ENCODE measurements around the gene TRIP6.

The TRIP6 gene

GRCh38 chr7:100879685-100880261, 12.6 kb downstream of the TRIP6 start:
- Histone ChIP-seq H3K27me3 (ENCODE audit: control insufficient read depth in 3 of 3, insufficient read depth in 3 of 3, low read depth in 1 of 3, low read length in 3 of 3) (no peaks in the 10 kb centered on the region), H3K23ac (ENCODE audit: low read depth, low read length, poor library complexity) (no peak overlapping the region), H3K36me3 (replicated peaks in 1 of 2; ENCODE audit: control insufficient read depth in 2 of 2, insufficient read depth in 2 of 2, low read length in 2 of 2) (peaks cover 43 to 92% of the 10 kb centered on the region in 2 donors), H3K4me3 (ENCODE audit: low read length in 2 of 2) (peak overlapping the region in 1 of 2 donors; percentile 4), H3K9ac (ENCODE audit: low read depth, low read length, poor library complexity) (no peak overlapping the region), H2BK120ac (ENCODE audit: low read depth, low read length) (no peak overlapping the region), H3K9me3 (replicated peaks in 1 of 2; ENCODE audit: control insufficient read depth in 2 of 2, insufficient read depth in 1 of 2, low read depth in 1 of 2, low read length in 2 of 2) (no peaks in the 10 kb centered on the region), H2BK15ac (ENCODE audit: low read length) (no peak overlapping the region), H4K8ac (ENCODE audit: low read depth, low read length) (no peak overlapping the region), H3K27ac (replicated peaks; ENCODE audit: low read length) (no peak overlapping the region), H2AFZ (ENCODE audit: low read length) (no peak overlapping the region), H3K18ac (ENCODE audit: low read length) (no peak overlapping the region), H4K91ac (ENCODE audit: low read depth, low read length, poor library complexity) (no peak overlapping the region), H3K4ac (ENCODE audit: low read length) (no peak overlapping the region), H2BK5ac (ENCODE audit: low read length) (no peak overlapping the region), H3K14ac (ENCODE audit: low read length) (no peak overlapping the region), H2AK5ac (ENCODE audit: low read depth, low read length) (no peak overlapping the region), H3K4me2 (ENCODE audit: insufficient read depth, low read length, poor library complexity, severe bottlenecking) (no peak overlapping the region), H2BK12ac (ENCODE audit: low read length) (no peak overlapping the region), H3K4me1 (ENCODE audit: control insufficient read depth in 2 of 2, insufficient read depth in 1 of 2, low read depth in 1 of 2, low read length in 2 of 2) (peaks cover 4 to 11% of the 10 kb centered on the region in 2 donors), H3K79me1 (ENCODE audit: low read depth, low read length) (peaks cover 21% of the 10 kb centered on the region)
- DNase-seq (ENCODE audit: low spot score): no peak
- no CpG with 5 or more reads among the region's 11 CpGs for WGBS, 2 donors (ENCODE audit: extremely low coverage in 2 of 2, insufficient read length in 2 of 2, insufficient replicate concordance in 1 of 2)

- no peak overlapping the region for H4K8ac ChIP-seq (ENCODE audit: low read depth, low read length)
- no peak overlapping the region for H2BK15ac ChIP-seq (ENCODE audit: low read length)
- no peak overlapping the region for H2BK120ac ChIP-seq (ENCODE audit: low read depth, low read length)
- no peak overlapping the region for H3K4me3 ChIP-seq (ENCODE audit: low read length in 2 of 2)
- H3K27ac ChIP-seq (replicated peaks; ENCODE audit: low read length): no peak overlapping the region
- H3K9ac ChIP-seq (ENCODE audit: low read depth, low read length, poor library complexity): no peak overlapping the region
- H3K79me1 ChIP-seq (ENCODE audit: low read depth, low read length): peaks cover 18% of the 10 kb centered on the region
- H2BK12ac ChIP-seq (ENCODE audit: low read length): no peak overlapping the region
- no peak overlapping the region for H4K91ac ChIP-seq (ENCODE audit: low read depth, low read length, poor library complexity)
- peaks cover 52 to 99% of the 10 kb centered on the region in 2 donors for H3K36me3 ChIP-seq (replicated peaks in 1 of 2; ENCODE audit: control insufficient read depth in 2 of 2, insufficient read depth in 2 of 2, low read length in 2 of 2)
- H2AFZ ChIP-seq (ENCODE audit: low read length): no peak overlapping the region
- no peak overlapping the region for H2BK5ac ChIP-seq (ENCODE audit: low read length)
- H3K23ac ChIP-seq (ENCODE audit: low read depth, low read length, poor library complexity): no peak overlapping the region
- no peak for DNase-seq (ENCODE audit: low spot score)
- no peak overlapping the region for H3K4ac ChIP-seq (ENCODE audit: low read length)
- no peak overlapping the region for H3K4me2 ChIP-seq (ENCODE audit: insufficient read depth, low read length, poor library complexity, severe bottlenecking)
- no peak overlapping the region for H2AK5ac ChIP-seq (ENCODE audit: low read depth, low read length)
- H3K18ac ChIP-seq (ENCODE audit: low read length): no peak overlapping the region
- H3K27me3 ChIP-seq (ENCODE audit: control insufficient read depth in 3 of 3, insufficient read depth in 3 of 3, low read depth in 1 of 3, low read length in 3 of 3): no peaks in the 10 kb centered on the region
- no peaks in the 10 kb centered on the region for H3K9me3 ChIP-seq (replicated peaks in 1 of 2; ENCODE audit: control insufficient read depth in 2 of 2, insufficient read depth in 1 of 2, low read depth in 1 of 2, low read length in 2 of 2)
- H3K14ac ChIP-seq (ENCODE audit: low read length): no peak overlapping the region
- no CpG with 5 or more reads among the region's 7 CpGs for WGBS, 2 donors (ENCODE audit: extremely low coverage in 2 of 2, insufficient read length in 2 of 2, insufficient replicate concordance in 1 of 2)
- peaks cover 4 to 11% of the 10 kb centered on the region in 2 donors for H3K4me1 ChIP-seq (ENCODE audit: control insufficient read depth in 2 of 2, insufficient read depth in 1 of 2, low read depth in 1 of 2, low read length in 2 of 2)
Measured at GRCh38 chr7:100880645-100881044, 13.5 kb downstream of the TRIP6 start.

GRCh38 chr7:100881136-100881535, 13.9 kb downstream of the TRIP6 start:
- Histone ChIP-seq H3K14ac (ENCODE audit: low read length) (no peak overlapping the region), H3K9me3 (replicated peaks in 1 of 2; ENCODE audit: control insufficient read depth in 2 of 2, insufficient read depth in 1 of 2, low read depth in 1 of 2, low read length in 2 of 2) (no peaks in the 10 kb centered on the region), H3K27ac (replicated peaks; ENCODE audit: low read length) (no peak overlapping the region), H2BK12ac (ENCODE audit: low read length) (no peak overlapping the region), H2BK5ac (ENCODE audit: low read length) (no peak overlapping the region), H3K23ac (ENCODE audit: low read depth, low read length, poor library complexity) (no peak overlapping the region), H2AFZ (ENCODE audit: low read length) (no peak overlapping the region), H3K4me2 (ENCODE audit: insufficient read depth, low read length, poor library complexity, severe bottlenecking) (no peak overlapping the region), H4K91ac (ENCODE audit: low read depth, low read length, poor library complexity) (no peak overlapping the region), H3K79me1 (ENCODE audit: low read depth, low read length) (peaks cover 18% of the 10 kb centered on the region), H4K8ac (ENCODE audit: low read depth, low read length) (peak overlapping the region; percentile 54), H3K18ac (ENCODE audit: low read length) (no peak overlapping the region), H3K4me1 (ENCODE audit: control insufficient read depth in 2 of 2, insufficient read depth in 1 of 2, low read depth in 1 of 2, low read length in 2 of 2) (peaks cover 4 to 11% of the 10 kb centered on the region in 2 donors), H3K9ac (ENCODE audit: low read depth, low read length, poor library complexity) (no peak overlapping the region), H2AK5ac (ENCODE audit: low read depth, low read length) (no peak overlapping the region), H3K4me3 (ENCODE audit: low read length in 2 of 2) (no peak overlapping the region), H3K36me3 (replicated peaks in 1 of 2; ENCODE audit: control insufficient read depth in 2 of 2, insufficient read depth in 2 of 2, low read length in 2 of 2) (peaks cover 57 to 99% of the 10 kb centered on the region in 2 donors), H3K27me3 (ENCODE audit: control insufficient read depth in 3 of 3, insufficient read depth in 3 of 3, low read depth in 1 of 3, low read length in 3 of 3) (no peaks in the 10 kb centered on the region), H3K4ac (ENCODE audit: low read length) (no peak overlapping the region), H2BK15ac (ENCODE audit: low read length) (no peak overlapping the region), H2BK120ac (ENCODE audit: low read depth, low read length) (no peak overlapping the region)
- WGBS, 2 donors (ENCODE audit: extremely low coverage in 2 of 2, insufficient read length in 2 of 2, insufficient replicate concordance in 1 of 2): no CpG with 5 or more reads among the region's 20 CpGs
- no peak for DNase-seq (ENCODE audit: low spot score)

- Histone ChIP-seq H4K91ac (ENCODE audit: low read depth, low read length, poor library complexity) (no peak overlapping the region), H2AFZ (ENCODE audit: low read length) (no peak overlapping the region), H3K18ac (ENCODE audit: low read length) (no peak overlapping the region), H3K14ac (ENCODE audit: low read length) (no peak overlapping the region), H3K36me3 (replicated peaks in 1 of 2; ENCODE audit: control insufficient read depth in 2 of 2, insufficient read depth in 2 of 2, low read length in 2 of 2) (peaks cover 65 to 99% of the 10 kb centered on the region in 2 donors), H3K4me1 (ENCODE audit: control insufficient read depth in 2 of 2, insufficient read depth in 1 of 2, low read depth in 1 of 2, low read length in 2 of 2) (peaks cover 0 to 8% of the 10 kb centered on the region in 2 donors), H2BK5ac (ENCODE audit: low read length) (peak overlapping the region; percentile 56), H3K27ac (replicated peaks; ENCODE audit: low read length) (no peak overlapping the region), H2BK15ac (ENCODE audit: low read length) (no peak overlapping the region), H2AK5ac (ENCODE audit: low read depth, low read length) (no peak overlapping the region), H3K27me3 (ENCODE audit: control insufficient read depth in 3 of 3, insufficient read depth in 3 of 3, low read depth in 1 of 3, low read length in 3 of 3) (no peaks in the 10 kb centered on the region), H3K79me1 (ENCODE audit: low read depth, low read length) (peaks cover 20% of the 10 kb centered on the region), H3K9me3 (replicated peaks in 1 of 2; ENCODE audit: control insufficient read depth in 2 of 2, insufficient read depth in 1 of 2, low read depth in 1 of 2, low read length in 2 of 2) (no peaks in the 10 kb centered on the region), H3K4me3 (ENCODE audit: low read length in 2 of 2) (no peak overlapping the region), H3K9ac (ENCODE audit: low read depth, low read length, poor library complexity) (no peak overlapping the region), H3K4me2 (ENCODE audit: insufficient read depth, low read length, poor library complexity, severe bottlenecking) (no peak overlapping the region), H3K23ac (ENCODE audit: low read depth, low read length, poor library complexity) (no peak overlapping the region), H2BK12ac (ENCODE audit: low read length) (no peak overlapping the region), H2BK120ac (ENCODE audit: low read depth, low read length) (no peak overlapping the region), H3K4ac (ENCODE audit: low read length) (no peak overlapping the region), H4K8ac (ENCODE audit: low read depth, low read length) (no peak overlapping the region)
- no CpG with 5 or more reads among the region's 9 CpGs for WGBS, 2 donors (ENCODE audit: extremely low coverage in 2 of 2, insufficient read length in 2 of 2, insufficient replicate concordance in 1 of 2)
- no peak for DNase-seq (ENCODE audit: low spot score)
Measured at GRCh38 chr7:100882201-100882600, 15.0 kb downstream of the TRIP6 start.

All from neuronal stem cell (in vitro differentiated cells).